Naive thymus-derived CD4-positive, alpha-beta T cell (primary cell): ENCODE measurements around the gene ESRRG. TPM values are rescaled to one million over a fixed set of nuclear protein-coding genes. Genes with fewer than 3 reads are reported as not detected.

Experiments used
- ATAC-seq: fragments of 150-1000 bp; cut with Tn5 transposase; 2 replicates; pipeline ENCODE4 v1.10.0; 2021; ENCODE audit warnings: mild to moderate bottlenecking, moderate library complexity
- CTCF ChIA-PET: fragments of 350-600 bp; sonication (Branson Sonifier 250); formaldehyde crosslinking; loops from one replicate; lab custom pipeline; 2021; ENCODE audit warnings: antibody characterized with exemption; lab: Charles Lee
- POLR2A ChIA-PET: fragments of 350-600 bp; sonication (Branson Sonifier 250); formaldehyde crosslinking; loops from one replicate; lab custom pipeline; 2021; ENCODE audit warnings: antibody characterized with exemption, inconsistent platforms; lab: Charles Lee
- DNase-seq, 9 donors: peaks; one replicate each; pipeline versions ENCODE4 v3.0.0 to v3.0.0-alpha.2; 2020 to 2022; ENCODE audit warnings: mixed read lengths in 1 of 9
- H3K27ac ChIP-seq: one replicate; pipeline ENCODE4 v1.7.0; 2013; ENCODE audit warnings: mild to moderate bottlenecking, low read depth, low read length, moderate library complexity
- H3K27me3 ChIP-seq, 2 donors: one replicate each; pipeline ENCODE4 v1.7.0; 2013; ENCODE audit warnings: low read length in 2 of 2, mild to moderate bottlenecking in 2 of 2, moderate library complexity in 2 of 2; ENCODE audit not compliant: control insufficient read depth in 2 of 2, insufficient read depth in 2 of 2
- H3K36me3 ChIP-seq, 3 experiments: 1 replicate in 2 of 3; 2 replicates in 1 of 3; pipeline ENCODE4 v1.7.0; 2013; ENCODE audit warnings: low read length in 3 of 3, mild to moderate bottlenecking in 3 of 3, moderate library complexity in 1 of 3; ENCODE audit not compliant: insufficient read depth in 3 of 3, control insufficient read depth in 2 of 3
- H3K4me1 ChIP-seq, 2 donors: one replicate each; pipeline ENCODE4 v1.7.0; 2013; ENCODE audit warnings: low read length in 2 of 2, mild to moderate bottlenecking in 2 of 2, moderate library complexity in 1 of 2; ENCODE audit not compliant: control insufficient read depth in 2 of 2, insufficient read depth in 2 of 2
- H3K4me3 ChIP-seq: 2 replicates; pipeline ENCODE4 v1.7.0; 2013; ENCODE audit warnings: mild to moderate bottlenecking, low read length
- H3K9me3 ChIP-seq, 3 experiments: 1 replicate in 2 of 3; 2 replicates in 1 of 3; pipeline ENCODE4 v1.7.0; 2013; ENCODE audit warnings: low read length in 3 of 3; ENCODE audit not compliant: control insufficient read depth in 2 of 3
- H3K27ac Mint-ChIP-seq, 9 donors: one replicate each; pipeline ENCODE4 v1.8.0; 2020 to 2022; ENCODE audit warnings: mixed read lengths in 9 of 9, mild to moderate bottlenecking in 8 of 9, moderate library complexity in 5 of 9, inconsistent platforms in 2 of 9
- H3K27me3 Mint-ChIP-seq, 5 donors: one replicate each; pipeline ENCODE4 v1.8.0; 2021 to 2022; ENCODE audit warnings: mixed read lengths in 5 of 5, mild to moderate bottlenecking in 1 of 5
- H3K36me3 Mint-ChIP-seq, 5 donors: one replicate each; pipeline ENCODE4 v1.8.0; 2020 to 2022; ENCODE audit warnings: mixed read lengths in 5 of 5, mild to moderate bottlenecking in 3 of 5, inconsistent platforms in 1 of 5
- H3K4me1 Mint-ChIP-seq, 7 donors: one replicate each; pipeline ENCODE4 v1.8.0; 2020 to 2022; ENCODE audit warnings: mixed read lengths in 7 of 7, mild to moderate bottlenecking in 3 of 7, inconsistent platforms in 1 of 7
- H3K4me3 Mint-ChIP-seq, 10 donors: one replicate each; pipeline ENCODE4 v1.8.0; 2020 to 2022; ENCODE audit warnings: mild to moderate bottlenecking in 10 of 10, mixed read lengths in 10 of 10, moderate library complexity in 6 of 10, inconsistent platforms in 2 of 10
- H3K9me3 Mint-ChIP-seq, 11 donors: one replicate each; pipeline ENCODE4 v1.8.0; 2020 to 2022; ENCODE audit warnings: mixed read lengths in 11 of 11, mild to moderate bottlenecking in 4 of 11, inconsistent platforms in 1 of 11, moderate library complexity in 1 of 11
- intact Hi-C, 2 donors: fragments of 100-400 bp; cut with micrococcal nuclease; formaldehyde crosslinking; loops; one replicate each; pipeline ENCODE4 v1.15.1; 2023
- polyA plus RNA-seq, 2 donors: library from polyadenylated mRNA; unstranded; fragments of 300-500 nt; fragmentation: Illumina TruSeq; gene quantifications; one replicate each; pipeline ENCODE4 v1.2.3, GENCODE V29; 2021
- total RNA-seq, 6 experiments: library from RNA in 5 of 6; stranded (reverse) in 5 of 6; gene quantifications; 1 replicate in 5 of 6; 2 replicates in 1 of 6; pipeline ENCODE4 v1.2.3 and lab custom pipeline; 2021 to 2026

The ESRRG gene
- total and polyA plus RNA-seq, 7 experiments from 2014 or later, result not detected

- intact Hi-C loops, result no loop called here
- Histone ChIP-seq H3K36me3 (no peaks in the 10 kb centered on the region), H3K27me3 (no peaks in the 10 kb centered on the region), H3K4me3 (no peak overlapping the region), H3K27ac (no peak overlapping the region), H3K9me3 (no peaks in the 10 kb centered on the region), H3K4me1 (no peaks in the 10 kb centered on the region)
- DNase-seq (no peak), ATAC-seq (no peak)
- ChIA-PET CTCF (no interaction called here), POLR2A (no interaction called here)
- Mint-ChIP-seq H3K9me3 (no peaks in the 10 kb centered on the region), H3K36me3 (no peaks in the 10 kb centered on the region), H3K27me3 (no peaks in the 10 kb centered on the region), H3K4me3 (no peak overlapping the region), H3K4me1 (no peaks in the 10 kb centered on the region), H3K27ac (no peak overlapping the region)
Observed at GRCh38 chr1:216750961-216751360, 27.7 kb upstream of the ESRRG start.

GRCh38 chr1:216750031-216750627, 26.9 kb upstream of the ESRRG start:
- Histone ChIP-seq H3K36me3 (no peaks in the 10 kb centered on the region), H3K27me3 (no peaks in the 10 kb centered on the region), H3K9me3 (no peaks in the 10 kb centered on the region), H3K4me1 (no peaks in the 10 kb centered on the region), H3K27ac (no peak overlapping the region), H3K4me3 (no peak overlapping the region)
- ChIA-PET CTCF (no interaction called here), POLR2A (no interaction called here)
- no peak for ATAC-seq
- H3K27me3 Mint-ChIP-seq, result no peaks in the 10 kb centered on the region
- H3K9me3 Mint-ChIP-seq, result peaks cover 0 to 3% (median 0%) of the 10 kb centered on the region in 11 donors
- no peak for DNase-seq
- no peaks in the 10 kb centered on the region for H3K4me1 Mint-ChIP-seq
- no peak overlapping the region for H3K27ac Mint-ChIP-seq
- H3K4me3 Mint-ChIP-seq, result no peak overlapping the region
- intact Hi-C loops, result no loop called here
- no peaks in the 10 kb centered on the region for H3K36me3 Mint-ChIP-seq

- H3K4me1 Mint-ChIP-seq, result no peaks in the 10 kb centered on the region
- CTCF ChIA-PET, result no interaction called here
- intact Hi-C loops, result no loop called here
Observed at GRCh38 chr1:216749232-216749631, 26.0 kb upstream of the ESRRG start.

GRCh38 chr1:216742625-216743024, 19.4 kb upstream of the ESRRG start:
- ChIA-PET POLR2A (no interaction called here), CTCF (no interaction called here)
- no peak for DNase-seq
- Histone ChIP-seq H3K4me3 (no peak overlapping the region), H3K36me3 (no peaks in the 10 kb centered on the region), H3K4me1 (no peaks in the 10 kb centered on the region), H3K9me3 (no peaks in the 10 kb centered on the region), H3K27me3 (no peaks in the 10 kb centered on the region), H3K27ac (no peak overlapping the region)
- no peaks in the 10 kb centered on the region for H3K27me3 Mint-ChIP-seq
- no peak for ATAC-seq
- no peaks in the 10 kb centered on the region for H3K36me3 Mint-ChIP-seq
- no peak overlapping the region for H3K27ac Mint-ChIP-seq
- intact Hi-C loops, result no loop called here
- peaks cover 0 to 10% (median 0%) of the 10 kb centered on the region in 11 donors for H3K9me3 Mint-ChIP-seq
- no peak overlapping the region for H3K4me3 Mint-ChIP-seq
- H3K4me1 Mint-ChIP-seq, result no peaks in the 10 kb centered on the region

More at GRCh38 chr1:216749232-216749631, 26.0 kb upstream of the ESRRG start:
- H3K27ac ChIP-seq, result no peak overlapping the region
- DNase-seq (no peak), ATAC-seq (no peak)
- H3K27me3 ChIP-seq, result no peaks in the 10 kb centered on the region
- Mint-ChIP-seq H3K27ac (no peak overlapping the region), H3K27me3 (no peaks in the 10 kb centered on the region), H3K9me3 (peaks cover 0 to 10% (median 0%) of the 10 kb centered on the region in 11 donors), H3K36me3 (no peaks in the 10 kb centered on the region), H3K4me3 (no peak overlapping the region)
- no peaks in the 10 kb centered on the region for H3K36me3 ChIP-seq
- no peak overlapping the region for H3K4me3 ChIP-seq
- POLR2A ChIA-PET, result no interaction called here
- no peaks in the 10 kb centered on the region for H3K4me1 ChIP-seq
- H3K9me3 ChIP-seq, result no peaks in the 10 kb centered on the region

- intact Hi-C loops, result no loop called here
- Mint-ChIP-seq H3K9me3 (peaks cover 0 to 9% (median 0%) of the 10 kb centered on the region in 11 donors), H3K4me3 (no peak overlapping the region), H3K4me1 (no peaks in the 10 kb centered on the region), H3K27me3 (no peaks in the 10 kb centered on the region), H3K36me3 (no peaks in the 10 kb centered on the region), H3K27ac (no peak overlapping the region)
- POLR2A ChIA-PET, result no interaction called here
- H3K4me1 ChIP-seq, result no peaks in the 10 kb centered on the region
- ATAC-seq, result no peak
- no peaks in the 10 kb centered on the region for H3K9me3 ChIP-seq
- no peaks in the 10 kb centered on the region for H3K27me3 ChIP-seq
- CTCF ChIA-PET, result no interaction called here
- no peaks in the 10 kb centered on the region for H3K36me3 ChIP-seq
- DNase-seq, result no peak
- no peak overlapping the region for H3K27ac ChIP-seq
- H3K4me3 ChIP-seq, result no peak overlapping the region
Observed at GRCh38 chr1:216740331-216740730, 17.1 kb upstream of the ESRRG start.

GRCh38 chr1:216739793-216740192, 16.6 kb upstream of the ESRRG start:
- H3K4me1 Mint-ChIP-seq, result no peaks in the 10 kb centered on the region
- intact Hi-C loops, result no loop called here
- no peak for DNase-seq
- H3K4me3 Mint-ChIP-seq, result no peak overlapping the region
- ChIA-PET CTCF (no interaction called here), POLR2A (no interaction called here)
- Histone ChIP-seq H3K4me1 (no peaks in the 10 kb centered on the region), H3K4me3 (no peak overlapping the region), H3K36me3 (no peaks in the 10 kb centered on the region), H3K27ac (no peak overlapping the region), H3K9me3 (no peaks in the 10 kb centered on the region), H3K27me3 (no peaks in the 10 kb centered on the region)
- no peaks in the 10 kb centered on the region for H3K27me3 Mint-ChIP-seq
- no peaks in the 10 kb centered on the region for H3K36me3 Mint-ChIP-seq
- no peak overlapping the region for H3K27ac Mint-ChIP-seq
- no peak for ATAC-seq
- H3K9me3 Mint-ChIP-seq, result peaks cover 0 to 7% (median 0%) of the 10 kb centered on the region in 11 donors

GRCh38 chr1:216732121-216732520, 8.9 kb upstream of the ESRRG start:
- DNase-seq (no peak), ATAC-seq (no peak)
- Histone ChIP-seq H3K27me3 (no peaks in the 10 kb centered on the region), H3K36me3 (no peaks in the 10 kb centered on the region), H3K9me3 (no peaks in the 10 kb centered on the region), H3K4me1 (no peaks in the 10 kb centered on the region), H3K27ac (no peak overlapping the region), H3K4me3 (no peak overlapping the region)
- H3K4me3 Mint-ChIP-seq, result no peak overlapping the region
- no peaks in the 10 kb centered on the region for H3K4me1 Mint-ChIP-seq
- H3K27ac Mint-ChIP-seq, result no peak overlapping the region
- H3K36me3 Mint-ChIP-seq, result no peaks in the 10 kb centered on the region
- CTCF ChIA-PET, result no interaction called here
- POLR2A ChIA-PET, result no interaction called here
- intact Hi-C loops, result no loop called here
- H3K27me3 Mint-ChIP-seq, result no peaks in the 10 kb centered on the region
- H3K9me3 Mint-ChIP-seq, result peaks cover 0 to 10% (median 4%) of the 10 kb centered on the region in 11 donors
